PFSK-1 (cell line): Measurements from ENCODE around the gene CCDC137.

ENCODE experiments used
- REST ChIP-seq, 2 experiments: IDR thresholded peaks; 2 replicates each; pipeline versions ENCODE4 v1.6.1 to v1.8.0; 2011 to 2012; ENCODE audit warnings: low read depth in 2 of 2, low read length in 2 of 2, control low read depth in 1 of 2, inconsistent platforms in 1 of 2, mild to moderate bottlenecking in 1 of 2, moderate library complexity in 1 of 2; ENCODE audit not compliant: insufficient read depth in 1 of 2
- SIN3A ChIP-seq: IDR thresholded peaks from 2 replicates; pipeline ENCODE4 v1.6.1; 2012; ENCODE audit warnings: mild to moderate bottlenecking, low read length, moderate library complexity, borderline replicate concordance; ENCODE audit not compliant: insufficient read depth

GRCh38 chr17:81722184-81723120, 55.9 kb downstream of the CCDC137 start:
- no peak for TF ChIP-seq REST (IDR thresholded peaks at IDR 0.05; ENCODE audit: insufficient read depth in 1 of 2, low read depth in 2 of 2, low read length in 2 of 2)
- TF ChIP-seq SIN3A, result no peak
